Measurements from ENCODE around the gene ARMH1. TPM values are rescaled to one million over a fixed set of nuclear protein-coding genes. Genes with fewer than 3 reads are reported as not detected.

Gene ARMH1
- total and polyA plus RNA-seq, 7 experiments from 2014 or later: 32.8 to 205 (median 71.8) TPM

- H3K4me3 Mint-ChIP-seq: peak overlapping the region in 9 of 10 donors; percentile 54 to 88 (median 77)
- no peaks in the 10 kb centered on the region for H3K36me3 ChIP-seq (ENCODE audit: control insufficient read depth in 2 of 3, insufficient read depth in 3 of 3, low read length in 3 of 3)
- peaks cover 23 to 52% of the 10 kb centered on the region in 2 donors for H3K4me1 ChIP-seq (ENCODE audit: control insufficient read depth in 2 of 2, insufficient read depth in 2 of 2, low read length in 2 of 2)
- peak overlapping the region in 8 of 9 donors; percentile 39 to 97 (median 90) for H3K27ac Mint-ChIP-seq
- DNase-seq (no peak), ATAC-seq (no peak)
- no peaks in the 10 kb centered on the region for H3K9me3 ChIP-seq (ENCODE audit: control insufficient read depth in 2 of 3, low read length in 3 of 3)
- H3K27me3 Mint-ChIP-seq: no peaks in the 10 kb centered on the region
- peak overlapping the region; percentile 60 for H3K4me3 ChIP-seq (ENCODE audit: low read length)
- CTCF ChIA-PET: interaction anchor here (0.5 kb wide), 1 partner anchor 95 kb away, joined by 3 read pairs; no protein-coding TSS in a partner anchor
- POLR2A ChIA-PET: interaction anchor here (0.7 to 14.5 kb wide), 11 partner anchors 6 to 579 kb away, joined by 3 to 239 read pairs (median 4); partner anchors contain the start of genes BEST4, BTBD19, DYNLT4 and HECTD3
- no peaks in the 10 kb centered on the region for H3K27me3 ChIP-seq (ENCODE audit: control insufficient read depth in 2 of 2, insufficient read depth in 2 of 2, low read length in 2 of 2)
- H3K9me3 Mint-ChIP-seq: peaks cover 0 to 4% (median 0%) of the 10 kb centered on the region in 11 donors
- peaks cover 0 to 6% (median 0%) of the 10 kb centered on the region in 5 donors for H3K36me3 Mint-ChIP-seq
- peak overlapping the region; percentile 72 for H3K27ac ChIP-seq (ENCODE audit: low read depth, low read length)
- intact Hi-C loops (cut with micrococcal nuclease): loop anchor here in 1 of 2 donors (5.0 kb wide), 1 partner anchor 263 kb away; the partner anchor contains the start of gene EIF2B3
- H3K4me1 Mint-ChIP-seq: peaks cover 45 to 78% (median 65%) of the 10 kb centered on the region in 7 donors
Measured at GRCh38 chr1:44724296-44724954, 49.9 kb downstream of the ARMH1 start.

DNA sequence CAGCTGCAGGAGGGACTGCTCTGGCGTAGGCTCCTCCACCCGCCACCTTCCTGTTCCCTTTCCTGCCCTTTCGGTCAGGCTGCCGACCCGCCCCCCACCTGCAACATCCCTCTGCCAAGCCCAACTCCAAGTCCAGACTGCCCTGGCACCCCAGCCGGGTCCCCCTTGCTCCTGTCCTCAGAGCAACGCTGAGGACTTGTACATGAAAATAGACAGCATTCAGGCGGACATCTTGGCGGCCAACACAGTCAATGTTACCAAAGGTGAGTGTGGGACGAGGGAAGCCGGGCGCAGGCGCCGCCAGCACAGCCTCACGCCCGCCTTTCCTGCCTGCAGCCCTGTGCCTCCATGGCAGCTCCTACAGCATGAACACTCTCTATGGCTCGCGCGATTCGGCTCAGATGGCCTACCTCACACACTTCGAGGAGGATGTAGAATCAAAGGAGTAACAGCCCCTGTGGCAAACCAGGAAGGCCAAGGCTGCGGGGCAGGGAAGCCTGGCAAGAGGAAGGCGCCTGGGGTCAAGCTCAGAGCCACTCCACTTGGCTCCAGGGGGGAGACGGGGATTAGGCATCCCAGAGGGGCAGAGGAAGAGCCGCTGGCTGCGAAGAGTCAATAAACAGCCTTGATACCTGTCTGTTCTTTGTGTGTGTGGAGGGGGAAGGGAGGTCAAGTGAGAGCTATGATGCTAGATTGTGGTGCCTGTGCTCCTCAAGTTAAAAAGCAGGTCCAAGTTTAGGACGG is 50.6 kb downstream of the ARMH1 start:
- no peaks in the 10 kb centered on the region for H3K9me3 ChIP-seq (ENCODE audit: control insufficient read depth in 2 of 3, low read length in 3 of 3)
- POLR2A ChIA-PET: interaction anchor here (0.6 to 9.5 kb wide), 9 partner anchors 8 to 1437 kb away, joined by 3 to 239 read pairs (median 4); partner anchors contain the start of genes BEST4, BTBD19, HECTD3 and PLK3
- Mint-ChIP-seq H3K4me1 (peaks cover 43 to 73% (median 61%) of the 10 kb centered on the region in 7 donors), H3K27me3 (no peaks in the 10 kb centered on the region), H3K36me3 (peaks cover 0 to 6% (median 0%) of the 10 kb centered on the region in 5 donors), H3K27ac (peak overlapping the region; percentile 39 to 93 (median 87)), H3K4me3 (peak overlapping the region; percentile 54 to 88 (median 77)), H3K9me3 (peaks cover 0 to 4% (median 0%) of the 10 kb centered on the region in 11 donors)
- H3K4me3 ChIP-seq (ENCODE audit: low read length): no peak overlapping the region
- peak overlapping the region; percentile 72 for H3K27ac ChIP-seq (ENCODE audit: low read depth, low read length)
- CTCF ChIA-PET: no interaction called here
- no peaks in the 10 kb centered on the region for H3K36me3 ChIP-seq (ENCODE audit: control insufficient read depth in 2 of 3, insufficient read depth in 3 of 3, low read length in 3 of 3)
- peaks cover 24 to 49% of the 10 kb centered on the region in 2 donors for H3K4me1 ChIP-seq (ENCODE audit: control insufficient read depth in 2 of 2, insufficient read depth in 2 of 2, low read length in 2 of 2)
- intact Hi-C loops (cut with micrococcal nuclease): loop anchor here in 1 of 2 donors (5.0 kb wide), 1 partner anchor 262 kb away; the partner anchor contains the start of gene EIF2B3
- DNase-seq (no peak), ATAC-seq (no peak)
- H3K27me3 ChIP-seq (ENCODE audit: control insufficient read depth in 2 of 2, insufficient read depth in 2 of 2, low read length in 2 of 2): no peaks in the 10 kb centered on the region

DNA sequence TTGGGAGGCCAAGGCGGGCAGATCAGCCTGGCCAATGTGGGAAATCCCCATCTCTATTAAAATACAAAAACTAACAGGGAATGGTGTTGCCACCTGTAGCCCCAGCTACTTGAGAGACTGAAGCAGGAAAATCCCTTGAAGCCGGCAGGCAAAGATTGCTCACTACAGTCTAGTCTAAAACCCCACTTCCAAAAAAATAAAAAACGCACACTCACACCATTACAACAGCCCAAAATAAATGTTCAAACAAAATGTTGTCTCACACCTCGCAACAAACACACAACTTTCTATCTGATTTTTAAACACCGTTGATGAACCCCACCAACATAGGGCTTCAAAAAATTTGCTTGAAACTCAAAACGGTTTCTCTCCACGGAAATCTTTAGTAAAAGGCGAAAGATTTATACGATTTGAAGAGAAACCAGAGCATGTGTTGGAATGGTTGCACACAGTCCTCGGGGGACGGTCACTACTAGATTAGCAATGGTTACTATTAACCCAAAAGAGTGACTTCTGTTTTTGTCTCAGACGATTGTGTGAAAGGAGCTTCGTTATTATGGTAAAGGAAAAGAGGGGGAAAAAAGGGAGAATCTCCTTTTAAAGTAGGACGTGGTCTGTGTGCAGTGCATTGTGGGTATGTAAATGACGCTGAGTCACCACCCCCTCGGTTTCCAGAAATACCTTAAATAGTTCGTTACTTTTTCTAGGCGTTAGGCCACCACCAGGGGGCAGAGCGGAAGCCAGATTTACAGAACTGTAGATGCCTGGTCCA is 56.4 kb downstream of the ARMH1 start, which contains the start of gene RNU5D-1:
Gene RNU5D-1 (minus strand): TSS at position 430 of the 772 bp plus-strand sequence.
- H3K4me1 Mint-ChIP-seq: peaks cover 14 to 58% (median 43%) of the 10 kb centered on the region in 7 donors
- Histone ChIP-seq H3K4me3 (ENCODE audit: low read length) (peak within 1 kb of the TSS; percentile 18), H3K27ac (ENCODE audit: low read depth, low read length) (peak within 1 kb of the TSS; percentile 86), H3K4me1 (ENCODE audit: control insufficient read depth in 2 of 2, insufficient read depth in 2 of 2, low read length in 2 of 2) (peaks cover 10 to 13% of the 10 kb centered on the region in 2 donors), H3K36me3 (ENCODE audit: control insufficient read depth in 2 of 3, insufficient read depth in 3 of 3, low read length in 3 of 3) (no peaks in the 10 kb centered on the region), H3K9me3 (ENCODE audit: control insufficient read depth in 2 of 3, low read length in 3 of 3) (no peaks in the 10 kb centered on the region), H3K27me3 (ENCODE audit: control insufficient read depth in 2 of 2, insufficient read depth in 2 of 2, low read length in 2 of 2) (no peaks in the 10 kb centered on the region)
- no peaks in the 10 kb centered on the region for H3K36me3 Mint-ChIP-seq
- ChIA-PET CTCF (interaction anchor here (0.6 to 5.1 kb wide), 17 partner anchors 12 to 573 kb away, joined by 3 to 55 read pairs (median 3); partner anchors contain the start of genes BEST4, HECTD3, TMEM53 and UROD), POLR2A (interaction anchor here (0.6 to 9.5 kb wide), 37 partner anchors 10 to 1437 kb away, joined by 3 to 239 read pairs (median 4); partner anchors contain the start of genes BTBD19, DYNLT4, EIF2B3 and HECTD3)
- DNase-seq (peak; percentile 77 to 92 (median 89)), ATAC-seq (peak; percentile 85)
- peak within 1 kb of the TSS; percentile 97 to 100 (median 98) for H3K27ac Mint-ChIP-seq
- intact Hi-C loops (cut with micrococcal nuclease): loop anchor here (1.0 to 5.0 kb wide), 18 partner anchors 8 to 956 kb away; partner anchors contain the start of genes KIF2C (in 2 of the 2), PLK3 (in 2 of the 2), RPS8 (in 2 of the 2) and BTBD19 (in 1 of the 2)
- H3K9me3 Mint-ChIP-seq: peaks cover 0 to 5% (median 0%) of the 10 kb centered on the region in 11 donors
- H3K27me3 Mint-ChIP-seq: no peaks in the 10 kb centered on the region
- H3K4me3 Mint-ChIP-seq: peak within 1 kb of the TSS; percentile 54 to 93 (median 84)

- H3K36me3 Mint-ChIP-seq: no peaks in the 10 kb centered on the region
- ChIA-PET POLR2A (interaction anchor here (0.7 to 9.5 kb wide), 7 partner anchors 16 to 88 kb away, joined by 3 to 239 read pairs (median 5); partner anchors contain the start of genes PLK3 and RPS8), CTCF (interaction anchor here (0.7 to 1.5 kb wide), 5 partner anchors 18 to 767 kb away, joined by 3 to 5 read pairs (median 3); partner anchors contain the start of genes CCDC163, MMACHC and RPS8)
- peak overlapping the region in 1 of 9 donors; percentile 43 for H3K27ac Mint-ChIP-seq
- Histone ChIP-seq H3K9me3 (ENCODE audit: control insufficient read depth in 2 of 3, low read length in 3 of 3) (no peaks in the 10 kb centered on the region), H3K4me3 (ENCODE audit: low read length) (no peak overlapping the region), H3K36me3 (ENCODE audit: control insufficient read depth in 2 of 3, insufficient read depth in 3 of 3, low read length in 3 of 3) (no peaks in the 10 kb centered on the region), H3K27ac (ENCODE audit: low read depth, low read length) (no peak overlapping the region), H3K4me1 (ENCODE audit: control insufficient read depth in 2 of 2, insufficient read depth in 2 of 2, low read length in 2 of 2) (peaks cover 10 to 13% of the 10 kb centered on the region in 2 donors), H3K27me3 (ENCODE audit: control insufficient read depth in 2 of 2, insufficient read depth in 2 of 2, low read length in 2 of 2) (no peaks in the 10 kb centered on the region)
- ATAC-seq (no peak), DNase-seq (no peak)
- intact Hi-C loops (cut with micrococcal nuclease): loop anchor here in 1 of 2 donors (5.0 kb wide), 1 partner anchor 474 kb away; the partner anchor contains the start of gene ZSWIM5
- no peaks in the 10 kb centered on the region for H3K27me3 Mint-ChIP-seq
- H3K9me3 Mint-ChIP-seq: peaks cover 0 to 5% (median 0%) of the 10 kb centered on the region in 11 donors
- no peak overlapping the region for H3K4me3 Mint-ChIP-seq
- peaks cover 6 to 44% (median 32%) of the 10 kb centered on the region in 7 donors for H3K4me1 Mint-ChIP-seq
Measured at GRCh38 chr1:44733365-44733764, 58.9 kb downstream of the ARMH1 start.

DNA sequence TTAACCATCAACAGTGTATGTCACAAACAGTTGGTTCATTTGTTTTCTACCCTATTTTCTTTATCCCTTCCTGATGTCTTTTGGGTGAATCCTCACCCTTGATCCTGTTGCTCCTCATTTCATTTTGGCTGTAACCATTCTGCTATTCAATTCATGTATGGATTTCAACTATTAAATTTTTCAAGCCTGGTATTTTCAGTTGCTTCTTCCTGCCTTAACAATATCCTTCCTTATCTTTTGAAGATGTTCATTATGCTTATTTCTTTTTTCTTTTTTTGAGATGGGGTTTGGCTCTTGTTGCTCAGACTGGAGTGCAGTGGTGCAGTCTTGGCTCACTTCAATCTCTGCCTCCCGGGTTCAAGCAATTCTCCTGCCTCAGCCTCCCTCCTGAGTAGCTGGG is 59.3 kb downstream of the ARMH1 start:
- POLR2A ChIA-PET: interaction anchor here (0.7 to 9.5 kb wide), 5 partner anchors 17 to 280 kb away, joined by 3 to 239 read pairs (median 6); partner anchors contain the start of gene RPS8
- Mint-ChIP-seq H3K27me3 (no peaks in the 10 kb centered on the region), H3K4me3 (no peak overlapping the region), H3K4me1 (peaks cover 6 to 43% (median 31%) of the 10 kb centered on the region in 7 donors), H3K27ac (peak overlapping the region in 3 of 9 donors; percentile 41 to 69 (median 43)), H3K9me3 (peaks cover 0 to 5% (median 0%) of the 10 kb centered on the region in 11 donors), H3K36me3 (no peaks in the 10 kb centered on the region)
- CTCF ChIA-PET: interaction anchor here (0.8 to 1.5 kb wide), 3 partner anchors 16 to 41 kb away, joined by 3 to 5 read pairs (median 3); partner anchors contain the start of gene RPS8
- Histone ChIP-seq H3K4me3 (ENCODE audit: low read length) (no peak overlapping the region), H3K9me3 (ENCODE audit: control insufficient read depth in 2 of 3, low read length in 3 of 3) (no peaks in the 10 kb centered on the region), H3K4me1 (ENCODE audit: control insufficient read depth in 2 of 2, insufficient read depth in 2 of 2, low read length in 2 of 2) (peaks cover 10 to 13% of the 10 kb centered on the region in 2 donors), H3K27ac (ENCODE audit: low read depth, low read length) (no peak overlapping the region), H3K27me3 (ENCODE audit: control insufficient read depth in 2 of 2, insufficient read depth in 2 of 2, low read length in 2 of 2) (no peaks in the 10 kb centered on the region), H3K36me3 (ENCODE audit: control insufficient read depth in 2 of 3, insufficient read depth in 3 of 3, low read length in 3 of 3) (no peaks in the 10 kb centered on the region)
- DNase-seq: no peak
- intact Hi-C loops (cut with micrococcal nuclease): loop anchor here in 1 of 2 donors (5.0 kb wide), 1 partner anchor 474 kb away; the partner anchor contains the start of gene ZSWIM5
- ATAC-seq: no peak

Measured in naive thymus-derived CD4-positive, alpha-beta T cell (primary cell).